ENCODE data around the gene TNS1.
"Not testable (repeated sequence)": the region's sequence is repeated elsewhere in the genome, so short reads cannot be mapped to it uniquely, and the experiment has no call there.

Gene TNS1

DNA sequence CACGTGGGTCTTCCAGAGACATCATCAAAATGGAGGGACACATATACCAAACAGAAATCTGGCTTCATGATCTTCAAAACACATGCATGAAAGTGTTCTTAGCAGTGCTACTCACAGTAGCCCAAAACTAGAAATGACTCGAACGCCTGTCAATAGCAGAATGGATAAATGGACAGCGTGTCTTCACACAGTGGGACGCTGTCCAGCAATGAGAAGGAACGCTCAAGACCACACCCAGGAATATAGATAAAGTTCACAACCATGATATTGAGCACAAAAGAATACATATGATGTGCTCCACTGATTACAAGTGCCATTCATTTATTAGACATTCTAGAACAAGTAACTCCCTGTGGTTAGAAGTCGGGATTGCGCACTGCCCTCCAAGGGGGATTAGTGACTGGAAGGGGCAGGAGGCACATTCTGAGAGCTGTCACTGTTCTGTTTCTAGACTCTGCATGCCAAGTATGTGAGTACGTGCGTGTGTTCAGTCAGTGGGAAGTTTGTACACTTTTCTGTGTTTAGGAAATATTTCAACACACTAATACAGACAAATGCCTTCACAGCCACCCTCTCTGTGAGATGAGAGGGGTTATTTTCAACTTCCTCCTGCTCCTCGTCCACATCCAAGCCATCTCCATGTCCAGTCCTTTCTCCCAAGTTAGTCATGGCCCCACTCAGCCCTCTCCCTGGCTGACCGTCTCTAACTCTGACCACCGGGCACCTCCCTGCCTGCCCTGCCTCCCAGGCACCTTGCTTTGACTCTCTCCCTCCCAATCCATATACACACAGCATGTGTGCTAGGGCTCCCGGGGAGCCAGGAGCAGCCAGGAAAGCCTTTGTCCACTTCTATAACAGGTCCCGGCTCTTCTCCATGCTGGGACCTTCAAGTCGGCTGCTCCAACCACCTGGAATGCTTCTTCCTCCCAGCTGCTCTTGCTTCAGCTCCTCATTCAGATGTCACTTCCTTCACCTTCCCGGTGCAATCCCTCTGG is 26.9 kb upstream of the TNS1 start:
- no peak for DNase-seq (ENCODE audit: low read depth in 2 of 2)

DNA sequence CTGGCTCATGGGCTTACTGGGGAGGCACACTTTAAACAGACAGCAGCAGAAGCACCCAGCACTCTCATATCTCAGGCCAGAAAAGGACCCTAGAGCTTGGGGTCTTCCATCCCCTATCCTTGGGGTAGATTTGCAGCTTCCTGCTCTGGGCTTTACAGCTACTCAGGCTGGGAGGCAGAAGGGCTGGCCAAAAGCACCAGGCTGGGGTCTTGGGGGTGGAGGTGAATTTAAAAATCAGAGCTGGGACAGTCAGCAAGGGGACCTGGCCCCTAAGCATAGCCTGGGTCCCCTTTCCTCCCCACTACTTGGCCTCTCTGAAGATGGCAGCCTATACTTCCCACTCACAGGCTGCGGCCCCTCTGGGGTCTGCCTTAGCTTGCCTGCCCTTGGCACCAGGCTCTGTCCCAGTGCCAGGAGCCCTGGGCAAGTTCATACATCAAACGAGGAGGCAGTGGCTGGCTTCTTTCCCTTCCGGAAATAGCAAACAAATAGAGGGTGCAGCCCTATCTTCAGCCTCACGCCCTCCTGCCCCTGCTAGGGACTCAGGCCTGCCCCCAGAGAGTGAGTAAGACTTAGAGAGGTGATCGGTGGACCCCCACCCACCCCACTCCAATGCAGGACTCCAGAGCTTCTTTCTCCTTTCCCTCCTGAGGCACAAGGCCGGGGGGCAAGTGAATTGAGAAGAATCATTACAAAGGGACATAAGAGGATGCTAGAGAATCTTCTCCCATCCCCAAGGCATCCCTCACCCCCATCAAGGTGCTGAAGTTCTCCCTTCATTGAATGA is 26.0 kb upstream of the TNS1 start:
- DNase-seq (ENCODE audit: low read depth in 2 of 2) = no peak

DNA sequence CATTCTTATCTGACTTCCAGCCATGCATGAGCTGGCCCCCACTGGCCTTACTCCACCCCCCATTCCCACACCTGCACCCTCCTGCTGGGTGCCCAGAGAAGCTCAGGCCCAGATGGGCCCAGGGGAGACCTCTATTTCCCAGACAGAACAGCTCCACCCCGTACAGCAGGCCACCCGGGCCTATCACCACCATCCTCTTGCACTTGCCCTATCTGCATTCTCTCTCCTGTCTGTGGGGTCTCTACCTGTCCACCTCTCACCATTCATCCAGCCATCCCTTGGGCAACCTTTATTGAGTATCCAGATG is 25.3 kb upstream of the TNS1 start:
- no peak for DNase-seq (ENCODE audit: low read depth in 2 of 2)

DNA sequence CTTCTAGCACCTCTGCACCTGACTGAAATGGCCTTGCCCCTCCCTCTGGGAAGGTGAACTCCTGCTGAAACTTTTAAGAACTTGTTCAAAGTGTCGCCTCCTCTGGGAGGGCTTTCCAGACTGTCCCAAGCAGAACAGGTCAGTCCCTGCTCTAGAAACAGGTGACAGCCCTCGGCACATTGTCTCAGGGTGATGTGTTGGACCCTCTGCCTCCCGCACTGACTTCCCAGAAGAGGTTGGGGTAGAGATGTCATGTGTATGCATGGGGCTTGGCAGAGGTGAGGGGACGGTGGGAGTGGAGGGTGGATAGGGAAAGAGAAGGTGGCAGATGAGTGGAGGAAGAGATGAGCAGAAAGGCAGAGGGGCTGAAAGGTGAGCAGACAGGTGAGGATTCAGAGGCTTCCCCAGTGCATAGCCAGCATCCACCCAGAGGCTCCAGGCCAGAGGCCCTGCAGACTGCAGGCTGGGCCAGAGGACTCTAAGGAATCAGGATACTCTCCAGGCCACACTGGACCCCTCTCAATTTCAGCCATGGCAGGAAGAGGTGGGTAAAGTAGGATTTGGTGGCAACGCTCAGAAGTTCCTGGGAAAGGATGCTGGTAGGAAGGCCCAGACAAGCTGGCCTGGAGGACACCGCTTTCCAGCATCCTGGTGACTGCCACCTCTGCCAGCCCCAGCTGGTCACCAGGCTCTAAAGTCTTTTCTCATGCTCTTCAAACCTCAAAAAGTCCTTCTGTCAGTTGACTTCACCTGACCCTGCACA is 24.8 kb upstream of the TNS1 start:
- DNase-seq (ENCODE audit: low read depth in 2 of 2) = no peak

DNA sequence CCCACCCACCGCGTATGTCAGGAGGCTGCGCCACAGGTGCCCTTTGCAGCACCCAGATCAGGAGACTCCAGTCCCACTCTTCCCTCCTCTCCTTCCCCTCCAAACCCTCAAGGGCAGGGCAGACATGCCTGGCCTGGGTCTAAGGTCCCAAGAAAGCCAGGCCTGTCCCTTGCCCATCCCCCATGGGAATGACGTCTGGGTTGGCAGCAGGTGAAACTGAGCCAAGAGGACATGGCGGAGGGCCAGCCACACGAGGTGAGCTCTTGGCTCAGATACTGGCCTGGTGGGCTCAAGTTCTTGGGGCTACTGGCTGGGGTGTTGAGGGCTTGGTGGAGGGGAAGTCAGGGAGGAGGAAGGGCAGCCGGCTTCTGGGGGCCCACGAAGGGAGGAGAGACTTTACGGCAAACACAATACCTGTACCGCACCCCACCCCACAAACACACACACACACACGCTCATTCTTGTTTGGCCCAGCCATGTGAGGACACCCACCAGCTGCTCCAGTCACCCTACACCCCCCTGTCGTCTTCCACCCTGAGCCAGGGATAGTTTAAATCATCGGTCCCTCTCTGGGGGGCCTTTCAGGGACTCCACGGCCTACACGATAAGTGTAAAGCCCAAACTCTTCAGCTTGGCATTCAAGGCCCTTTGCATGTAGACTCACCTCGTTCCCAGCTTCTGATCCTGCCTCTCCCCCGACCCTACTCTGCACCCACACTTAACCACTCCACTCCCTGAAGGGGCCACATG is 24.1 kb upstream of the TNS1 start:
- no peak for DNase-seq (ENCODE audit: low read depth in 2 of 2)

DNA sequence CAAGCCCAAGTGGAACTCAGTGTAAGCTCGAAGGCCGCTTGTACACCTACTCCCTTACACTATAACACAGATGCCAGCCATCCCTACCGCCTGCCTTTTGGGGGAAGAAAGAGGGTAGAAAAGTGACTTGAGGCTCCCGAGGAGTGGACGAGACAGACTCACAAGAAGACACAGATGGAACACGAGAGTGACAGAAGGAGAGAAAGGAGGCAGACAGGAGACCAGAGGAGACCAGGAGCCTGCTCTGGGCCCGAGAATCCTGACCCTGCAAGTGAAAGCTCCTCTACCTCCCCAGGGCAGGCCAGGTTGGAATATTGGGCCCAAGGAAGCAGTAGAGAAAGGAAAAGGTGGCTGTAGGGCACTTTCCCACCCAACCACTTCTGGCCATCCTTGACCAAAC is 23.4 kb upstream of the TNS1 start:
- no peak for DNase-seq (ENCODE audit: low read depth in 2 of 2)

DNA sequence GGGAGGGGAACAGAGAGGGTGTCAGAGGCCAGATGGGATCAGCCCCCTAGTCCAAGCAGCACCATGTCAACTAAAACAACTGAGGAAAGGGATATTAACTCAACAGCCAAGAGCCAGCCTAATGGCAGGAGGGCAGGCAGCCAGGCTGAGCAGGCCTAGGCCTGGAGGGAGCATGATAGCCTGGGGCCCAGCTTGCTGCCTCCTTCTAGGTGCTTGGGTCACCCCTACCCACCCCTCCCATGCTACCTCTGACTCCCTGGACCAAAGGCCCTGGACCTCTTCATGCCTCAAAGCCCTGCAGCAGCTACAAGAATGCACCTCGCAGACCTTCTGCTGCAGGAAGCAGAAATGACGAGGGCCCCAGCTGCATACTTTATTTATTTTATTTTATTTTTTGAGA is 22.1 kb upstream of the TNS1 start:
- DNase-seq (ENCODE audit: low read depth in 2 of 2) = no peak

DNA sequence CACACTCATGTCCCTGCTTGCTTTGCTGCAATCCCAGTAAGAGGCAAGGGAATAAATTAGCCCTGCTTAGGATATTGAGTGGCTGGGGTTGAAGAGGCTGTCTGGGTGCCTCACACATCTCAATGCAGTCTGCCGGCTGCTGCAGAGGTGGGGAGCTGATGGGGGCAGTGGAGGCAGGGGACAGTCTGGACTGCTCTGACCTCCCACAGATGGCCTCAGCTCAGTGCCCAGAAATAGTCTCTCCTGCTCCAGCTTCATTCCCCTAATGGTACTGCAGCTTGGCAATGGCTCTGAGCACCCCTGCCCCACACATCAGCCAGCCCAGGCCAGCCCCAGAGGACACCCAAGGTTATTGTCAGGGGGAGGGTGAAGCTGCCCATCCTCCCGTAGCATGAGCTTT is 21.5 kb upstream of the TNS1 start:
- DNase-seq (ENCODE audit: low read depth in 2 of 2) = no peak

DNA sequence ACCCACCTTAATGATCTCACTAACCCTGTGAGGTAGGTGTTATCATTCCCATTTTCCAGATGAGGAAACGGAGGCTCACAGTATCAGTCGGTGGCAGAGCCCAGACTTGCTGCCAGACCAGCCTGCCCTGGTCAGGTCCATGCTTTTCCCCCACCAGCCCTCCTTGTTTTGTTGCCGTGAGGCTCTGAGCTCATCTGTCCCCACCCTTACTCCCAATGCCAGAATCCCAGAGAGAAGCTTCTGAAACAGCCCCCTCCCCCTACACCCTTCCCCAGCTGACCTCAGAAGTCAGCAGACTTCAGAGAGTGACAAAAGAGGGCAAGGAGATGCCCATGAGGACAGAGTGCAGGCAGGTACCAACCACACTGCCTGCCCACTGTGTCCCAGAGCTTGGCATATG is 20.8 kb upstream of the TNS1 start:
- DNase-seq (ENCODE audit: low read depth in 2 of 2) = no peak

DNA sequence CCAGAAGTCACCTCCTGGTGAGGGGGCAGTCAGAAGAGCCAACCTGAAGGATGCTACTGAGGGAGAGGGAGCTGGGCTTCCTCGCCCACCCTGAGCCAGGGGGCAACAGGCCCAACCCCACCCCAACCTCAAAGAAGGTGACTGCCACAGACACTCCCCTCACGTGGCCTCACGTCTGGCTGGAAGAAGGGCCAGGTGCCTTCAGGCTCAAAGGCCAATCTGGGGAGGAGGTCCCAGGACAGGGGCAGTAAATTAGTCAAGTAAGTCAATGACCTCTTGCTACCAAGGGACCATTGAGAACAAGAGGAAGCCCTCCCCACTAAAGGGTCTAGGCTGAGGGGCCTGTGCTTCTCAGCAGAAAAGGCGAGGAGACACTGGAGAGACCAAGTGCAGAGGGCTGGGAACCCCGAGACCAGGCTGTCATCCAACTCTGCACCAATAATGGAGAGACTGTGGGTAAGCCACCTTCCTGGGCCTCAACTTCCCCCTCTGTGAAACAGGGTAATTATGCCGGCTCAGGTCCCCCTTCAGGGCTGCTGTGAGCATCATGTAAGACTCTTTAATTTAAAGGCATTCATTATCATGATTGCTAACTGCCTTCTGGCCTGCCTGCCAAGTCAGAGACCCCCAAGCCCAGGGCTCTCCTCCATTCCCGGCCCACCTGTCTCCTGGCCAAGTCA is 20.2 kb upstream of the TNS1 start:
- no peak for DNase-seq (ENCODE audit: low read depth in 2 of 2)

DNA sequence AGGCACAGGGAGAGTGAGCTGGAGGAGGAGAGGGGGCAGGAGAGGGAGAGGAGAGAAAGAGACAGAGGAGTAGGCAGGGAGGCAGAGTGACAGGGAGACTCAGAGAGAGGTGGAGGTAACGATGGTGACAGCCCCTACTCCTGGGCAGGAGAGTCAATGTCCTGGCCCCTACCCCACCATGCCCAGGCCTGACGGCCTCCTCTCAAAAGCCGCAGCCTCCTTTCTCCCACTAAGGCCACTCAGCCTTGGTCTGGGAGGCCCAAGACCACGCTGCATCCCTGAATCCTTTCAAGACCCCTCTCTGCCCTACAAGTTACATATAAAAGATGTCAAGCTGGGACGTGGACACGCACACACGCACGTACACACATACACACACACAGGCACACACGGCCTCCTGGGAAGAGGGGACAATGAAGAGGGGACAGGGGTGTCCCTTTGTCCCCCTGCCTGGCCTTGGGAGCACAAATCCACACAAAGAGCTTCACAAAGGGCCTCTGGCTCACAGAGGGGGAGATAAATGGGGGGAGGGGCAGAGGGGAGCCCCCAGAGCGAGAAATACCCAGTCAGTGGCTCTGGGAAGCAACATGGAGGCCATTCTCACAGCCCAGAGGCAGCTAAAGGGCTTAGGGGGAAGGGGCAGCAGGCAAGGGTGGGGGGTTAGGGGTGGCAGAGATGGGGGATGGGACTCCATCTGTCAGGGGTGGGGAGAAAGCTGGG is 19.5 kb upstream of the TNS1 start:
- no peak for DNase-seq (ENCODE audit: low read depth in 2 of 2)

DNA sequence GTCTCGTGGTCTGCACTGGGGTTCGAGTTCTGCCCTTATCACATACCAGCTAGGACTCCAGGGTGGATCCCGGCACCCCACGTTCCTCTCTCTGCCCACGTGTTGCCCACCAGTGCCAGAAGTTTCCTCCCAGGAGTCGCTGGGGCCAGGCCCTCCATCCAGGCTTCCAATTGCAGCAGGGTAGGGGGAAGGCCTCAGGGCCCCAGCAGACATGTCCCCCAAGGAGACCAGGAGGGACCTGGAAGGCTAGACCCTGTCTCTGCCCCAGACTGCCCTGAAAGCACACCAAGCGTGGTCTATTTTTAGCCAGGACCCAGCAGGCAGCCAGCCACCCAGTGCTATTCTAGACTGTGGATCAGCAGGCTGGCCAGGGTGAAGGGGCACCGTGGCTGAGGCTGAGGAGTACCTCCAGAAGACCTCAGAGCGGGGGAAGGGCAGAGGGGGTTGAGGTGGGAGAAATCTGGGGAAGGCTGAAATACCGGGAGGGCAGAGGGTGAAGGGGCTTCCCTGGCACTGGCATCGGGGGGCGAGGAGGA is 18.8 kb upstream of the TNS1 start:
- DNase-seq (ENCODE audit: low read depth in 2 of 2) = no peak

DNA sequence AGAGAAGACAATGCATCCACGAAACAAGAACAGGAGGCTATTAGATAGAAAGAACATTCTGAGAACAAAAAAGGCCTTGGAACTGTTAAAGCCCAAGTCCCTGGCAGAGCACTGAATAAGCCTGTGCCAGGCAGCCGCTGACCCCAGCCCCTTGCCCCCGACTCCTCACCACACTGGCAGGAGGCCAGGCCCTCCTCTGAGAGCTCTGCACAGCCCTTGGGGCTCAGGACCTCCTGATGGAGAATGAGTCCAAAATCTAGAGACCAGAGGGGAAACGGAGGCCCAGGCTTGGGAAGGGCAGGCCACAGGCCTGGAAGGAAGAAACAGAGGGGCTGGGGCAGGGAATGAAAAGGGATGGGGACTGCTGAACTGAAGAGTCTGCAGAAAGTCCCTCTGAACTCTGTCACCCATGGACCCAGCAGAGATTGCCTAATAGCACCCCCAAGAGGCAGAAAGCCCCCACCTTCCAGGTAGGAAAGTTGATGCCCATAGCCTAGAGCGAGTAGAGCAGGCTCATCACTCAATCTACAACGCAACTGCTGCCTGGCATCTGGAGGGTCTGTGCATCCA is 18.3 kb upstream of the TNS1 start:
- DNase-seq (ENCODE audit: low read depth in 2 of 2) = no peak

DNA sequence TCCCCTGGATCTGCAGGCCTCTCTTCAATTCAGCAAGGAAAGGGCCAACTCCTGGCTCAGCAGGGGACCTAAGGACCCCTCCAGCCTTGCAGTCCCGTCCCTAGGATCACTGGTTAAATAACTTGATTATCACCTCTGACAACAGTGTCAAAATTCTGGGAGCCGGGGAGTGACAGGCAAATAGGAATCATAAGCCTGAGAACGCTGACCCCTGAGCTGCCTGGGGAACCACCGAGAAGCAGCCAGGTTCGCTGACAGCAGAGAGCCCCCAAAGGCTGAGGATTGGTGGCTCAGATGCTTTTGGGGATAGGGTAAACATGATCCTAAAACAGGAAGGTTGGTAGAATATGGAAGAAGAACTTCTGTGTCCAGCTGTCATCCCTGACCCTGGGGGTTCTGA is 17.5 kb upstream of the TNS1 start:
- DNase-seq (ENCODE audit: low read depth in 2 of 2) = no peak

DNA sequence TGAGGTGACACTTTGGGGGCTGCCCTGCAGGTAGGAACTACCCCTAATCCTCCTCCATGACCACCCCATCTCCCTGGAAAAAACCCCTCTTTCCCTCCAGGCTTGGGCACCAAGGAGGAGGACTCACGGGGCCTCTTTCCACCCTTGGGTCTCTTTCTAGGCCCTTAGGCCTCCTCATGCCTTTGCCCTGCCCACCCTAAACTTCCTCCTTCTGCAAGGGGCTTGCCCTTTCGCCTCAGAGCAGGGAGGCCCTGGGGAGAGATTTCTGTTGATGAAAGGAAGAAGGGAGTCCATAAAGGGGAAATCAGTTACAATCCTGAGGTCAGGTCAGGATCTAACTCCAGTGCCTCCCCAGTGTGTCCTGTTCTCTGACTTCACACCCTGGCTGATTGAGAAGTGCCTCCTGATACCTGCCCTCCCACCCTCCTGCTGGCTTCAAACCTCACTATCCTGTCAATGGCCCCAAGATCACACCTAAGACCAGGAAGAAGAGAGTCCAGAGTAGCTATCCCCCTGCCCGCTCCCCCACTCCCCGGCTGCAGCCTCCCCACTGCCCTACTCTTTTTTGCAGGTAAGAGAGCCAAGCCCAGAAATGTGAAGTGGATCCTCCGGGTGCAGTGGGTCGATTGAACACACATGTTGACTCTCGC is 16.7 kb upstream of the TNS1 start:
- no peak for DNase-seq (ENCODE audit: low read depth in 2 of 2)

DNA sequence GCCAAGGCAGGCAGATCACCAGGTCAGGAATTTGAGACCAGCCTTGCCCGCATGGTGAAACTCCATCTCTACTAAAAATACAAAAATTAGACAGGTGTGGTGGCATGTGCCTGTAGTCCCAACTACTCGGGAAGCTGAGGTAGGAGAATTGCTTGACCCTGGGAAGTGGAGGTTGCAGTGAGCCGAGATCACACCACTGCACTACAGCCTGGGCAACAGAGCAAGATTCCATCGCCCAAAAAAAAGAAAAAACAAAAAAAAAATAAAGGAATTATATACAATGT is 16.0 kb upstream of the TNS1 start:
- not testable (repeated sequence) for DNase-seq (ENCODE audit: low read depth in 2 of 2)

DNA sequence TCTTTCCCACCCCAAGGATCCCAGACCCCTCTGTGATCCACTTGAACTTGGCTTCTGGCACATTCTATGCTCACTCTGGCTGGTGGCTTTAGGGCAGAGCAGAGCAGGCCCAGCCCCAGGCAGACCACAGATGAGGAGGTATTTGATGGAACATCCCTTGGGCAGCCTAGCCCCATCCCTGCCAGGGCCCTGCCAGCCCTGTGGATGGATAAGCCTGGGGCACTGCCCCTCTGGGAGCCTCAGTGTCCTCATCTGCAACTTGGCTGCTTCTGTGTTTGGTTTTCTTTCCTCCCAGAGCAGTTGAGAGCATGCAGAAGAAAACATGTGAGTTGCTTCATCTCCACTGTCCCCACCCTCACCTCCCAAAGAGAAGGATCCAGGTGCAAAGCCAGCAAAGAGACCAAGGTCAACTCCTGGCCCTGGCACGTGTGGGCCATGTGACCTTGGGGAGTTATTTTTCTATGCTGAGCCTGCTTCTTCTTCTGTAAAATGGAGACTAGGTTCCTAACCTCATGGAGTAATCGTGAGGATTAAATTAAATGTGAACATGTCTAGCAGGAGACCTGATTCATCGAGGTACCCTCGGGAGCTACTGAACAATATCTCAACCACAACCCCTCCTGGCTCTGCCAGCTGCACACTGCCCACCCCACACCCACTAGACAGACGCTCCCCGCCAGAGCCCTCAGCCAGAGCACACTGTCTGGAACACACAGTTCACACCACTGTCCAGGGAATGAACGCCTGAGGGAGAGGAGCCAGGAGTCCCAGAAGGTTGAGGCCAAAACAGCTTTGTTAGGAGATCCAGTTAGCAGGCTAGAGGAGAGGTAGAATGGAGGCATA is 14.6 kb upstream of the TNS1 start:
- DNase-seq (ENCODE audit: low read depth in 2 of 2) = no peak

DNA sequence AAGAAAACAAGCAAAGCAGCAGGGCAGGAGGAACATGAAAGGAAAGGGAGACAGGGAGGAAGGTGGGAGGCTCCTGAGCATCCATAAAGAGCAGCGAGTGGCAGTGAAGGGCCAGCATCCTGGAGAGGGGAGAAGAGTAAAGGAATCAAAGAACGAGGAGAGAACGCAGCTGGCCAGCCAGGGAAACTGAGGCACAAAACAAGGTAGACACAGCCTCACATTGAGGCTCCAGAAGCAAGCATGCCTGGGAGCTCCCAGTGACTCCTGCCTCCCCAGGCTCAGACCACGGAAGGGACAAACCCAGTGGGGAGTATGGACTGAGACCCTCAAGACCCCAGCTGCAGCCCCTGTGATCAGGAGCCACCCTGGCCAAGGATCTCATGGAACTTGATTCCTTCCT is 14.0 kb upstream of the TNS1 start:
- no peak for DNase-seq (ENCODE audit: low read depth in 2 of 2)

Data from fibroblast of skin of left biceps (primary cell).